Activated T-helper 2 cell treated with anti-CD3 and anti-CD28 coated beads, Interferon-gamma antibody, Interleukin-2, Interleukin-4, amounts not matched to agents 10 μg/mL and 5 μg/mL and 100 μg/mL, durations not matched to agents 14 hours and 24 hours and 36 hours (primary cell): ENCODE data around the gene THOC5. TPM values are rescaled to one million over a fixed set of nuclear protein-coding genes. Genes with fewer than 3 reads are reported as not detected.
"Not testable (repeated sequence)": the region's sequence is repeated elsewhere in the genome, so short reads cannot be mapped to it uniquely, and the experiment has no call there.

Source experiments
- DNase-seq: peaks from one replicate; pipeline ENCODE4 v3.0.0; 2021; ENCODE audit warnings: low spot score
- H3K27ac Mint-ChIP-seq: one replicate; pipeline ENCODE4 v1.8.0; 2021; ENCODE audit warnings: mixed read lengths
- H3K27me3 Mint-ChIP-seq: one replicate; pipeline ENCODE4 v1.8.0; 2021; ENCODE audit warnings: low read depth, mixed read lengths
- H3K36me3 Mint-ChIP-seq: one replicate; pipeline ENCODE4 v1.8.0; 2021; ENCODE audit warnings: low read depth, mixed read lengths
- H3K4me1 Mint-ChIP-seq: one replicate; pipeline ENCODE4 v1.8.0; 2021; ENCODE audit warnings: low read depth, mixed read lengths
- H3K4me3 Mint-ChIP-seq: one replicate; pipeline ENCODE4 v1.8.0; 2021; ENCODE audit warnings: low read depth, mild to moderate bottlenecking, moderate library complexity, mixed read lengths
- H3K9me3 Mint-ChIP-seq: one replicate; pipeline ENCODE4 v1.8.0; 2021; ENCODE audit warnings: mixed read lengths
- intact Hi-C: fragments of 100-400 bp; cut with micrococcal nuclease; formaldehyde crosslinking; loops from one replicate; pipeline ENCODE4 v1.15.1; 2023
- total RNA-seq: library from RNA; stranded (reverse); gene quantifications from 2 replicates; pipeline ENCODE4 v1.2.3, GENCODE V29; 2022

The THOC5 gene
- total RNA-seq, 1 donor from 2014 or later = 50.5 TPM

GRCh38 chr22:29578462-29579200 is 25.1 kb upstream of the THOC5 start:
- DNase-seq = no peak
- H3K9me3 Mint-ChIP-seq = no peaks in the 10 kb centered on the region
- no peak overlapping the region for H3K27ac Mint-ChIP-seq
- H3K27me3 Mint-ChIP-seq = no peaks in the 10 kb centered on the region
- no peaks in the 10 kb centered on the region for H3K36me3 Mint-ChIP-seq
- H3K4me3 Mint-ChIP-seq = no peak overlapping the region
- intact Hi-C loops = no loop called here
- H3K4me1 Mint-ChIP-seq = peaks cover 12% of the 10 kb centered on the region

- intact Hi-C loops = no loop called here
- no peak for DNase-seq
- Mint-ChIP-seq H3K4me1 (peaks cover under 1% of the 10 kb centered on the region), H3K9me3 (no peaks in the 10 kb centered on the region), H3K27ac (no peak overlapping the region), H3K36me3 (no peaks in the 10 kb centered on the region), H3K4me3 (no peak overlapping the region), H3K27me3 (no peaks in the 10 kb centered on the region)
Observed at GRCh38 chr22:29574762-29575450, 21.3 kb upstream of the THOC5 start.

GRCh38 chr22:29570912-29571549 is 17.5 kb upstream of the THOC5 start:
- Mint-ChIP-seq H3K36me3 (peaks cover 10% of the 10 kb centered on the region), H3K4me3 (no peak overlapping the region), H3K27ac (no peak overlapping the region), H3K27me3 (no peaks in the 10 kb centered on the region), H3K9me3 (no peaks in the 10 kb centered on the region), H3K4me1 (no peaks in the 10 kb centered on the region)
- DNase-seq = no peak
- intact Hi-C loops = no loop called here

- DNase-seq = no peak
- Mint-ChIP-seq H3K4me1 (no peaks in the 10 kb centered on the region), H3K27me3 (no peaks in the 10 kb centered on the region), H3K27ac (no peak overlapping the region), H3K36me3 (peaks cover 10% of the 10 kb centered on the region), H3K4me3 (no peak overlapping the region), H3K9me3 (no peaks in the 10 kb centered on the region)
- intact Hi-C loops = no loop called here
Observed at GRCh38 chr22:29570456-29570855, 16.9 kb upstream of the THOC5 start.

- no peak for DNase-seq
- Mint-ChIP-seq H3K4me3 (no peak overlapping the region), H3K4me1 (no peaks in the 10 kb centered on the region), H3K36me3 (peaks cover 13% of the 10 kb centered on the region), H3K27ac (no peak overlapping the region), H3K9me3 (no peaks in the 10 kb centered on the region), H3K27me3 (no peaks in the 10 kb centered on the region)
- intact Hi-C loops = no loop called here
Observed at GRCh38 chr22:29569011-29569678, 15.6 kb upstream of the THOC5 start.

- H3K4me1 Mint-ChIP-seq = no peaks in the 10 kb centered on the region
- no peaks in the 10 kb centered on the region for H3K9me3 Mint-ChIP-seq
- DNase-seq = no peak
- no peaks in the 10 kb centered on the region for H3K27me3 Mint-ChIP-seq
- intact Hi-C loops = no loop called here
- H3K27ac Mint-ChIP-seq = no peak overlapping the region
- H3K4me3 Mint-ChIP-seq = no peak overlapping the region
- peaks cover 13% of the 10 kb centered on the region for H3K36me3 Mint-ChIP-seq
Observed at GRCh38 chr22:29567338-29567737, 13.8 kb upstream of the THOC5 start.

GRCh38 chr22:29566513-29566912 is 13.0 kb upstream of the THOC5 start:
- H3K36me3 Mint-ChIP-seq = peaks cover 17% of the 10 kb centered on the region
- H3K9me3 Mint-ChIP-seq, H3K27ac Mint-ChIP-seq, intact Hi-C loops, DNase-seq, H3K4me1 Mint-ChIP-seq, H3K27me3 Mint-ChIP-seq, H3K4me3 Mint-ChIP-seq: not testable (repeated sequence)

- no peaks in the 10 kb centered on the region for H3K4me1 Mint-ChIP-seq
- no peaks in the 10 kb centered on the region for H3K27me3 Mint-ChIP-seq
- H3K4me3 Mint-ChIP-seq = no peak overlapping the region
- intact Hi-C loops = no loop called here
- H3K27ac Mint-ChIP-seq = no peak overlapping the region
- H3K9me3 Mint-ChIP-seq = no peaks in the 10 kb centered on the region
- H3K36me3 Mint-ChIP-seq = peaks cover 28% of the 10 kb centered on the region
- DNase-seq = no peak
Observed at GRCh38 chr22:29563652-29564460, 10.3 kb upstream of the THOC5 start.

- no peaks in the 10 kb centered on the region for H3K9me3 Mint-ChIP-seq
- DNase-seq = no peak
- H3K4me1 Mint-ChIP-seq = no peaks in the 10 kb centered on the region
- H3K4me3 Mint-ChIP-seq = no peak overlapping the region
- peaks cover 27% of the 10 kb centered on the region for H3K36me3 Mint-ChIP-seq
- H3K27me3 Mint-ChIP-seq = no peaks in the 10 kb centered on the region
- no peak overlapping the region for H3K27ac Mint-ChIP-seq
- intact Hi-C loops = no loop called here
Observed at GRCh38 chr22:29559853-29560252, 6.3 kb upstream of the THOC5 start.

GRCh38 chr22:29559030-29559429 is 5.5 kb upstream of the THOC5 start:
- H3K4me1 Mint-ChIP-seq = no peaks in the 10 kb centered on the region
- intact Hi-C loops = no loop called here
- H3K9me3 Mint-ChIP-seq = no peaks in the 10 kb centered on the region
- H3K27me3 Mint-ChIP-seq = no peaks in the 10 kb centered on the region
- no peak overlapping the region for H3K4me3 Mint-ChIP-seq
- no peak for DNase-seq
- H3K36me3 Mint-ChIP-seq = peaks cover 25% of the 10 kb centered on the region
- H3K27ac Mint-ChIP-seq = no peak overlapping the region

GRCh38 chr22:29555065-29555644 is 1.6 kb upstream of the THOC5 start:
- Mint-ChIP-seq H3K27me3 (no peaks in the 10 kb centered on the region), H3K36me3 (peaks cover 28% of the 10 kb centered on the region), H3K27ac (no peak overlapping the region), H3K4me1 (peaks cover 4% of the 10 kb centered on the region), H3K4me3 (peak overlapping the region; percentile 27), H3K9me3 (no peaks in the 10 kb centered on the region)
- intact Hi-C loops = no loop called here
- DNase-seq = no peak

- H3K9me3 Mint-ChIP-seq, H3K27me3 Mint-ChIP-seq, DNase-seq: not testable (repeated sequence)
- peak overlapping the region; percentile 92 for H3K4me3 Mint-ChIP-seq
- intact Hi-C loops = loop anchor here (2.0 kb wide), 1 partner anchor 50 kb away; the partner anchor contains the start of gene NF2
- H3K36me3 Mint-ChIP-seq = peaks cover 37% of the 10 kb centered on the region
- H3K4me1 Mint-ChIP-seq = peaks cover 11% of the 10 kb centered on the region
- H3K27ac Mint-ChIP-seq = peak overlapping the region; percentile 90
Observed at GRCh38 chr22:29552357-29552756, 1.2 kb downstream of the THOC5 start.
